ENCODE measurements around the gene AMIGO2.

AMIGO2 gene

GRCh38 chr12:47098099-47098498 lies 18.3 kb upstream of the AMIGO2 start:
- no peak for DNase-seq (ENCODE audit: low read depth)

GRCh38 chr12:47097276-47097896 lies 17.6 kb upstream of the AMIGO2 start:
- DNase-seq (ENCODE audit: low read depth) = no peak

GRCh38 chr12:47095446-47096236 lies 15.9 kb upstream of the AMIGO2 start:
- peak; percentile 88 for DNase-seq (ENCODE audit: low read depth)

- DNase-seq (ENCODE audit: low read depth) = no peak
These were observed 15.0 kb upstream of the AMIGO2 start for GRCh38 chr12:47094804-47095203.

GRCh38 chr12:47091009-47091408 lies 11.2 kb upstream of the AMIGO2 start:
- DNase-seq (ENCODE audit: low read depth) = no peak

GRCh38 chr12:47088021-47088944 lies 8.5 kb upstream of the AMIGO2 start:
- DNase-seq (ENCODE audit: low read depth) = peak; percentile 83

- DNase-seq (ENCODE audit: low read depth) = peak; percentile 56
These were observed 7.4 kb upstream of the AMIGO2 start for GRCh38 chr12:47087088-47087688.

- DNase-seq (ENCODE audit: low read depth) = peak; percentile 84
These were observed 6.1 kb upstream of the AMIGO2 start for GRCh38 chr12:47085815-47086252.

GRCh38 chr12:47084172-47084571 lies 4.4 kb upstream of the AMIGO2 start:
- no peak for DNase-seq (ENCODE audit: low read depth)

- peak; percentile 94 for DNase-seq (ENCODE audit: low read depth)
These were observed 3.2 kb upstream of the AMIGO2 start for GRCh38 chr12:47082796-47083621.

GRCh38 chr12:47082283-47082682 lies 2.5 kb upstream of the AMIGO2 start:
- DNase-seq (ENCODE audit: low read depth) = no peak

GRCh38 chr12:47080725-47081502 lies 1.2 kb upstream of the AMIGO2 start:
- peak; percentile 81 for DNase-seq (ENCODE audit: low read depth)

GRCh38 chr12:47079981-47080724 lies 394 bp upstream of the AMIGO2 start:
- DNase-seq (ENCODE audit: low read depth) = peak; percentile 54

- DNase-seq (ENCODE audit: low read depth) = no peak
These were observed 859 bp downstream of the AMIGO2 start for GRCh38 chr12:47078733-47079467.

GRCh38 chr12:47078086-47078395 lies 1.7 kb downstream of the AMIGO2 start:
- no peak for DNase-seq (ENCODE audit: low read depth)

- DNase-seq (ENCODE audit: low read depth) = no peak
These were observed 2.3 kb downstream of the AMIGO2 start for GRCh38 chr12:47077206-47078085.

GRCh38 chr12:47075192-47076084 lies 4.3 kb downstream of the AMIGO2 start:
- no peak for DNase-seq (ENCODE audit: low read depth)
